Measurements from ENCODE around the gene NOS3. TPM values are rescaled to one million over a fixed set of nuclear protein-coding genes. Genes with fewer than 3 reads are reported as not detected.

The NOS3 gene
- polyA plus RNA-seq, 1 experiment: 1.3 TPM

GRCh38 chr7:150978126-150978789 lies 12.6 kb upstream of the NOS3 start, which contains the start of gene KCNH2:
Gene KCNH2 (minus strand): TSS chr7:150978321. CDS start chr7:150977913, 408 bp downstream.
- Histone ChIP-seq H3K4me3 (ENCODE audit: low read depth, low read length) (no peak within 1 kb of the TSS), H3K27me3 (ENCODE audit: control insufficient read depth, insufficient read depth, low read length) (peaks cover 34% of the 10 kb centered on the region), H3K36me3 (ENCODE audit: control insufficient read depth, insufficient read depth, low read length) (no peaks in the 10 kb centered on the region)
- ChIA-PET CTCF (interaction anchor here (0.6 to 2.7 kb wide), 3 partner anchors 8 to 110 kb away, joined by 3 to 16 read pairs (median 6); no protein-coding TSS in a partner anchor), POLR2A (no interaction called here)
- TF ChIP-seq CTCF (IDR thresholded peaks at IDR 0.05; ENCODE audit: insufficient read depth, low read depth, low read length): no peak
- no peak for DNase-seq (ENCODE audit: low read depth)

- no peak overlapping the region for H3K4me3 ChIP-seq (ENCODE audit: low read depth, low read length)
- POLR2A ChIA-PET: no interaction called here
- no peak for DNase-seq (ENCODE audit: low read depth)
- H3K36me3 ChIP-seq (ENCODE audit: control insufficient read depth, insufficient read depth, low read length): no peaks in the 10 kb centered on the region
- TF ChIP-seq CTCF (IDR thresholded peaks at IDR 0.05; ENCODE audit: insufficient read depth, low read depth, low read length): no peak
- H3K27me3 ChIP-seq (ENCODE audit: control insufficient read depth, insufficient read depth, low read length): peaks cover 32% of the 10 kb centered on the region
- CTCF ChIA-PET: interaction anchor here (0.5 to 2.7 kb wide), 7 partner anchors 9 to 242 kb away, joined by 3 to 16 read pairs (median 4); partner anchors contain the start of gene NOS3
Measured at GRCh38 chr7:150979713-150980390, 11.0 kb upstream of the NOS3 start.

- no peak for DNase-seq (ENCODE audit: low read depth)
- ChIA-PET CTCF (interaction anchor here (0.6 to 2.7 kb wide), 6 partner anchors 10 to 242 kb away, joined by 3 to 16 read pairs (median 4); partner anchors contain the start of gene NOS3), POLR2A (no interaction called here)
- TF ChIP-seq CTCF (IDR thresholded peaks at IDR 0.05; ENCODE audit: insufficient read depth, low read depth, low read length): no peak
- no peaks in the 10 kb centered on the region for H3K36me3 ChIP-seq (ENCODE audit: control insufficient read depth, insufficient read depth, low read length)
- peaks cover 31% of the 10 kb centered on the region for H3K27me3 ChIP-seq (ENCODE audit: control insufficient read depth, insufficient read depth, low read length)
- H3K4me3 ChIP-seq (ENCODE audit: low read depth, low read length): no peak overlapping the region
Measured at GRCh38 chr7:150980663-150981062, 10.2 kb upstream of the NOS3 start.

- no peak for TF ChIP-seq CTCF (IDR thresholded peaks at IDR 0.05; ENCODE audit: insufficient read depth, low read depth, low read length)
- ChIA-PET CTCF (no interaction called here), POLR2A (no interaction called here)
- peaks cover 25% of the 10 kb centered on the region for H3K27me3 ChIP-seq (ENCODE audit: control insufficient read depth, insufficient read depth, low read length)
- H3K4me3 ChIP-seq (ENCODE audit: low read depth, low read length): no peak overlapping the region
- no peaks in the 10 kb centered on the region for H3K36me3 ChIP-seq (ENCODE audit: control insufficient read depth, insufficient read depth, low read length)
- DNase-seq (ENCODE audit: low read depth): no peak
Measured at GRCh38 chr7:150981644-150982043, 9.2 kb upstream of the NOS3 start.

GRCh38 chr7:150982351-150982750 lies 8.5 kb upstream of the NOS3 start:
- no peak for TF ChIP-seq CTCF (IDR thresholded peaks at IDR 0.05; ENCODE audit: insufficient read depth, low read depth, low read length)
- ChIA-PET CTCF (interaction anchor here (0.6 to 2.0 kb wide), 2 partner anchors 10 to 73 kb away, joined by 5 to 6 read pairs; no protein-coding TSS in a partner anchor), POLR2A (no interaction called here)
- Histone ChIP-seq H3K4me3 (ENCODE audit: low read depth, low read length) (no peak overlapping the region), H3K36me3 (ENCODE audit: control insufficient read depth, insufficient read depth, low read length) (no peaks in the 10 kb centered on the region), H3K27me3 (ENCODE audit: control insufficient read depth, insufficient read depth, low read length) (peaks cover 20% of the 10 kb centered on the region)
- no peak for DNase-seq (ENCODE audit: low read depth)
